PC-3 (cell line): ENCODE data around the gene FBXL15. TPM values are rescaled to one million over a fixed set of nuclear protein-coding genes. Genes with fewer than 3 reads are reported as not detected.
"Not testable (repeated sequence)": the region's sequence is repeated elsewhere in the genome, so short reads cannot be mapped to it uniquely, and the experiment has no call there.

Experiments
- ATAC-seq: fragments of 200-7000 bp; cut with Tn5 transposase; 2 replicates; pipeline ENCODE4 v1.9.1; 2020; ENCODE audit warnings: mild to moderate bottlenecking, moderate library complexity
- BruUV-seq: library from RNA; stranded (reverse); fragments of 400-500 nt; replicated peaks from 2 replicates; lab custom pipeline; 2021; lab: Mats Ljungman, UMichigan
- CTCF ChIA-PET: fragments of 300-600 bp; sonication (Branson Sonifier 250); formaldehyde crosslinking; loops from one replicate; lab custom pipeline; 2022; ENCODE audit warnings: antibody characterized with exemption; lab: Charles Lee
- POLR2A ChIA-PET: fragments of 300-600 bp; sonication (Branson Sonifier 250); formaldehyde crosslinking; loops from one replicate; lab custom pipeline; 2022; ENCODE audit warnings: antibody characterized with exemption; ENCODE audit not compliant: unreplicated experiment; lab: Charles Lee
- DNase-seq: peaks from one replicate; pipeline ENCODE4 v3.0.0-alpha.2; 2015
- H2AFZ ChIP-seq: fragments of 300-600 bp; sonication (generic); 2 replicates; pipeline ENCODE4 v1.6.0; 2016; ENCODE audit warnings: antibody characterized with exemption, low read length
- H3F3A ChIP-seq: fragments of 300-600 bp; sonication (generic); one replicate; pipeline ENCODE4 v1.6.0; 2017; ENCODE audit warnings: antibody characterized with exemption, low read length, control low read depth, mild to moderate bottlenecking; ENCODE audit not compliant: unreplicated experiment
- H3K27ac ChIP-seq: fragments of 300-600 bp; sonication (generic); 2 replicates; pipeline ENCODE4 v1.5.1; 2016; ENCODE audit warnings: mild to moderate bottlenecking, low read length
- H3K27me3 ChIP-seq: fragments of 300-600 bp; sonication (generic); 2 replicates; pipeline ENCODE4 v1.6.1; 2016; ENCODE audit warnings: low read length, mixed read lengths
- H3K36me3 ChIP-seq: fragments of 300-600 bp; sonication (generic); 2 replicates; pipeline ENCODE4 v1.6.1; 2016; ENCODE audit warnings: low read depth, mixed run types, low read length, mixed read lengths
- H3K4me1 ChIP-seq: fragments of 300-600 bp; sonication (generic); 2 replicates; pipeline ENCODE4 v1.5.1; 2016; ENCODE audit warnings: low read length; ENCODE audit not compliant: insufficient read depth
- H3K4me2 ChIP-seq: fragments of 300-600 bp; sonication (generic); 2 replicates; pipeline ENCODE4 v1.6.0; 2016; ENCODE audit warnings: low read length
- H3K4me3 ChIP-seq: fragments of 300-600 bp; sonication (generic); 2 replicates; pipeline ENCODE4 v1.5.1; 2016; ENCODE audit warnings: mild to moderate bottlenecking, low read length, mixed read lengths
- H3K79me2 ChIP-seq: fragments of 300-600 bp; sonication (generic); 2 replicates; pipeline ENCODE4 v1.6.1; 2017; ENCODE audit warnings: low read length, mixed read lengths
- H3K9ac ChIP-seq: fragments of 300-600 bp; sonication (generic); 2 replicates; pipeline ENCODE4 v1.6.0; 2016; ENCODE audit warnings: mild to moderate bottlenecking, low read length
- H3K9me2 ChIP-seq: fragments of 300-600 bp; sonication (generic); replicated peaks from 2 replicates; pipeline ENCODE4 v1.6.1; 2016; ENCODE audit warnings: mixed run types, low read length, mixed read lengths
- H3K9me3 ChIP-seq: fragments of 300-600 bp; sonication (generic); 2 replicates; pipeline ENCODE4 v1.6.1; 2016; ENCODE audit warnings: low read length, mixed read lengths
- H4K20me1 ChIP-seq: fragments of 300-600 bp; sonication (generic); 2 replicates; pipeline ENCODE4 v1.6.1; 2016; ENCODE audit warnings: low read length, mixed read lengths
- CTCF ChIP-seq: fragments of 300-600 bp; sonication (generic); conservative IDR thresholded peaks from 2 replicates; pipeline ENCODE4 v1.5.1; 2017; ENCODE audit warnings: antibody characterized with exemption, low read depth, mild to moderate bottlenecking, low read length
- EZH2 ChIP-seq: fragments of 300-600 bp; sonication (generic); IDR thresholded peaks from one replicate; pipeline ENCODE4 v1.6.1; 2017; ENCODE audit warnings: antibody characterized with exemption, mild to moderate bottlenecking, low read length; ENCODE audit not compliant: unreplicated experiment
- EZH2phosphoT487 ChIP-seq: fragments of 300-600 bp; sonication (generic); IDR thresholded peaks from 2 replicates; pipeline ENCODE4 v1.6.1; 2018; ENCODE audit warnings: mild to moderate bottlenecking, antibody characterized with exemption, low read length, borderline replicate concordance
- intact Hi-C: fragments of 100-400 bp; cut with micrococcal nuclease; formaldehyde crosslinking; loops from 2 replicates; pipeline ENCODE4 v1.9.0; 2023
- total RNA-seq: library from RNA; depleted of rRNA; stranded (reverse); fragments of >200 nt; gene quantifications from 2 replicates; pipeline ENCODE4 v1.2.3, GENCODE V29; 2014

Gene FBXL15
- total RNA-seq, 1 experiment from 2014 or later = 12.7 TPM

GRCh38 chr10:102453502-102453901, 32.9 kb downstream of the FBXL15 start:
- TF ChIP-seq CTCF = no peak
- TF ChIP-seq EZH2 = no peak
- TF ChIP-seq EZH2phosphoT487 = no peak
- no peak overlapping the region for H3K4me3 ChIP-seq
- CTCF ChIA-PET = no interaction called here
- BruUV-seq = no TSS peak
- no peaks in the 10 kb centered on the region for H3K27me3 ChIP-seq
- H2AFZ ChIP-seq = no peak overlapping the region
- H3K9ac ChIP-seq = no peak overlapping the region
- peaks cover 20% of the 10 kb centered on the region for H3K4me1 ChIP-seq
- H3K4me2 ChIP-seq = no peak overlapping the region
- H3K36me3 ChIP-seq = peaks cover 5% of the 10 kb centered on the region; the same call in 1 of the 2 replicates
- no peaks in the 10 kb centered on the region for H3K9me3 ChIP-seq
- no peak overlapping the region for H3K27ac ChIP-seq
- POLR2A ChIA-PET = no interaction called here
- no peak for DNase-seq
- ATAC-seq = no peak
- peaks cover 29% of the 10 kb centered on the region for H3K79me2 ChIP-seq
- intact Hi-C loops = no loop called here
- 0 out of 2 replicates have a peak, but pooled peaks cover 4% of the 10 kb centered on the region for H4K20me1 ChIP-seq
- H3F3A ChIP-seq = no peaks in the 10 kb centered on the region
- H3K9me2 ChIP-seq = no peaks in the 10 kb centered on the region

- CTCF ChIA-PET, H4K20me1 ChIP-seq, H3K27ac ChIP-seq, H3F3A ChIP-seq, intact Hi-C loops, H2AFZ ChIP-seq, H3K9me3 ChIP-seq, DNase-seq, H3K9me2 ChIP-seq, H3K4me3 ChIP-seq, BruUV-seq, H3K9ac ChIP-seq, H3K4me2 ChIP-seq, H3K27me3 ChIP-seq, POLR2A ChIA-PET, ATAC-seq, H3K36me3 ChIP-seq: not testable (repeated sequence)
- Histone ChIP-seq H3K79me2 (peaks cover 29% of the 10 kb centered on the region), H3K4me1 (peaks cover 16% of the 10 kb centered on the region)
These were observed 34.2 kb downstream of the FBXL15 start for GRCh38 chr10:102454662-102455487.

- Histone ChIP-seq H3K36me3 (peaks cover 5% of the 10 kb centered on the region; the same call in 1 of the 2 replicates), H3K79me2 (peaks cover 26% of the 10 kb centered on the region), H3F3A (no peaks in the 10 kb centered on the region), H2AFZ (no peak overlapping the region), H3K9me2 (no peaks in the 10 kb centered on the region), H3K4me3 (no peak overlapping the region), H3K9me3 (no peaks in the 10 kb centered on the region), H3K27ac (no peak overlapping the region), H3K4me1 (peaks cover 16% of the 10 kb centered on the region), H3K9ac (no peak overlapping the region), H4K20me1 (0 out of 2 replicates have a peak, but pooled peaks cover 4% of the 10 kb centered on the region), H3K27me3 (no peaks in the 10 kb centered on the region), H3K4me2 (no peak overlapping the region)
- no TSS peak for BruUV-seq
- TF ChIP-seq EZH2 (no peak), EZH2phosphoT487 (no peak), CTCF (no peak)
- intact Hi-C loops = no loop called here
- no peak for DNase-seq
- ChIA-PET CTCF (no interaction called here), POLR2A (no interaction called here)
- no peak for ATAC-seq
These were observed 35.3 kb downstream of the FBXL15 start for GRCh38 chr10:102455893-102456471.
